ENCODE data around the gene MAP2K5.

DNA sequence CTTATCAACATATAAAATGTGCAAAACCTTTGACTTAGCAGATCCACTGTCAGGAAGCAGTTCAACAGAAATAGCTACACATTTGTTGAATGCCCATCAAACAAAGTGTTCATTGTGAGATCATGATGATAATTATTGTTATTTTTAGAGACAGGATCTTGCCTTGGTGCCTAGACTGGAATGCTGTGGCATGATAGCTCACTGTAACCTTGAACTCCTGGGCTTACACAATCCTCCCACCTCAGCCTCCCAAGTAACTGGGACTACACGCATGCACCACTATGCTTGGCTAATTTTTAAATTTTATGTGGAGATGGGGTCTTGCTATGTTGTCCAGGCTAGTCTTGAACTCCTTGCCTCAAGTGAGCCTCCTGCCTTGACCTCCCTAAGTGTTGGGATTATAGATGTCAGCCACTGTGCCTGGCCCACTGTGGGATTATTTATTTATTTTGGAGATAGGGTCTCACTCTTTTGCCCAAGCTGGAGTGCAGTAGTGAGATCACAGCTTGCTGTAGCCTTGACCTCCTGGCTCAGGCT is 8.8 kb downstream of the MAP2K5 start:
- TF ChIP-seq, protein P1, sequence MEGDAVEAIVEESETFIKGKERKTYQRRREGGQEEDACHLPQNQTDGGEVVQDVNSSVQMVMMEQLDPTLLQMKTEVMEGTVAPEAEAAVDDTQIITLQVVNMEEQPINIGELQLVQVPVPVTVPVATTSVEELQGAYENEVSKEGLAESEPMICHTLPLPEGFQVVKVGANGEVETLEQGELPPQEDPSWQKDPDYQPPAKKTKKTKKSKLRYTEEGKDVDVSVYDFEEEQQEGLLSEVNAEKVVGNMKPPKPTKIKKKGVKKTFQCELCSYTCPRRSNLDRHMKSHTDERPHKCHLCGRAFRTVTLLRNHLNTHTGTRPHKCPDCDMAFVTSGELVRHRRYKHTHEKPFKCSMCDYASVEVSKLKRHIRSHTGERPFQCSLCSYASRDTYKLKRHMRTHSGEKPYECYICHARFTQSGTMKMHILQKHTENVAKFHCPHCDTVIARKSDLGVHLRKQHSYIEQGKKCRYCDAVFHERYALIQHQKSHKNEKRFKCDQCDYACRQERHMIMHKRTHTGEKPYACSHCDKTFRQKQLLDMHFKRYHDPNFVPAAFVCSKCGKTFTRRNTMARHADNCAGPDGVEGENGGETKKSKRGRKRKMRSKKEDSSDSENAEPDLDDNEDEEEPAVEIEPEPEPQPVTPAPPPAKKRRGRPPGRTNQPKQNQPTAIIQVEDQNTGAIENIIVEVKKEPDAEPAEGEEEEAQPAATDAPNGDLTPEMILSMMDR (IDR thresholded peaks at IDR 0.05; ENCODE audit: insufficient read depth, low read depth, low read length), result no peak
- TF ChIP-seq EZH2 (IDR thresholded peaks at IDR 0.05; ENCODE audit: insufficient read depth, low read length), result no peak

All from astrocyte (in vitro differentiated cells and primary cell).